ENCODE measurements around the gene HIVEP3. TPM values are rescaled to one million over a fixed set of nuclear protein-coding genes. Genes with fewer than 3 reads are reported as not detected.

The HIVEP3 gene
- total and polyA plus RNA-seq, 3 donors from 2014 or later, result 4.8 to 7.3 (median 7.2) TPM

DNA sequence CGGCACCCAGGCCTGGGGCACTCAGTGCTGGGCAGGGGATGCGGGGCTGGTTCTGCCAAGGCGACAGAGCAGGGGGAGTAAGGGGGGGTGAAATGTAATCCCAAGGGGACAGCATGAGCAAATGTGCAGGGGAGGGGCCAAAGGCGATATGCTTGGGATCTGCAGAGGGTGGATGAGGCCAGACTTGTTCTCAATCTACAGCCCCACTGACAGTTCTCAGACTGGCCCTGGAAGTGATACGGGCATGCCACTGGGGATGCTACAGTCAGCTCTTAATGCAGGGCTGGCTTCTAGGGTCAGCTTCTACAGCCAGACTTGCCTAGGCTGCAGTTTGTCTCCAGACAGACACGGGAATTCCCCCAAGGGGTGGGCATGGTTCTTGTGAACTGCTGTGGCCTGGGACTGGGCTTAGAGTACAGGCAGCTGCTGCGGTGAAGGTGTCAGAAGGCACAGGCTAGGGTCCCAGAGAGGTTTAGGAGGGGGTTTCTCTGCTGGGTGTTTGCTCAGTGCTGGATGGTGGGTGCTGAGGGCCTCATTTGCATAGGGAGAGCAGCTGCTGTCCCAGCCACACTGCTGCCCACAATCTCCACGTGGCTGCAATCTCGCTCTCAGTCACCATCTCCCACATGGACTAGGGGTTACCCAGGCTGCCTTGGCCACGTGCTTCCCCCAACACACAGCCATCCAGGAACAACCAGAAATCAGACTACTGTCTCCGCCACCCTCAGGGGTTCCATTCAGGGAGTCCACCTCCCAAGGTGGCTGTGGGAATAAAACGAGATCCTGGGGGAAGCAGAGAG lies 190.1 kb downstream of the HIVEP3 start:
- peak; percentile 26 for DNase-seq
- TF ChIP-seq, protein P1, sequence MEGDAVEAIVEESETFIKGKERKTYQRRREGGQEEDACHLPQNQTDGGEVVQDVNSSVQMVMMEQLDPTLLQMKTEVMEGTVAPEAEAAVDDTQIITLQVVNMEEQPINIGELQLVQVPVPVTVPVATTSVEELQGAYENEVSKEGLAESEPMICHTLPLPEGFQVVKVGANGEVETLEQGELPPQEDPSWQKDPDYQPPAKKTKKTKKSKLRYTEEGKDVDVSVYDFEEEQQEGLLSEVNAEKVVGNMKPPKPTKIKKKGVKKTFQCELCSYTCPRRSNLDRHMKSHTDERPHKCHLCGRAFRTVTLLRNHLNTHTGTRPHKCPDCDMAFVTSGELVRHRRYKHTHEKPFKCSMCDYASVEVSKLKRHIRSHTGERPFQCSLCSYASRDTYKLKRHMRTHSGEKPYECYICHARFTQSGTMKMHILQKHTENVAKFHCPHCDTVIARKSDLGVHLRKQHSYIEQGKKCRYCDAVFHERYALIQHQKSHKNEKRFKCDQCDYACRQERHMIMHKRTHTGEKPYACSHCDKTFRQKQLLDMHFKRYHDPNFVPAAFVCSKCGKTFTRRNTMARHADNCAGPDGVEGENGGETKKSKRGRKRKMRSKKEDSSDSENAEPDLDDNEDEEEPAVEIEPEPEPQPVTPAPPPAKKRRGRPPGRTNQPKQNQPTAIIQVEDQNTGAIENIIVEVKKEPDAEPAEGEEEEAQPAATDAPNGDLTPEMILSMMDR (IDR thresholded peaks at IDR 0.05), result no peak
- TF ChIP-seq POLR2A (IDR thresholded peaks at IDR 0.05), result no peak
- intact Hi-C loops (cut with DNase I; ENCODE audit: low total_unique reads), result no loop called here

DNA sequence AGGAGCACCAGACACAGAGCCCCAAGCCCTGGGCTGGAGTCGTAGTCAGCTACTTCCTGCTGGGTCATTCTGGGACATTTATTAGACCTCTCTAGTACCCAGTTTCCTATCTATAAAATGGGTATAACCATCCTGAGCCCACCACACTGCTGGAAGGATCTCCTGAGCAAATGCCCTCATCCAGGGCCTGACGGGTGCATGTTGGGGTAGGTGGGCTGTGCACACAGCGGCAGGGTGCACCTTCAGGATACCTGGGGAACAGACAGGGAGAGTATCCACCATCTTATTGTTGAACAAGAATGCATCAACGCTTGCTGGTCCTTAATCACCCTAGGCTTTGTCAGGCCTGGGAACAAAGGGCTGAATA lies 191.0 kb downstream of the HIVEP3 start:
- H3K4me3 ChIP-seq, result no peak overlapping the region
- H3K27ac ChIP-seq, result no peak overlapping the region
- no peaks in the 10 kb centered on the region for H3K27me3 ChIP-seq
- peaks cover 20% of the 10 kb centered on the region for H3K4me1 ChIP-seq
- 75 to 85% methylated on average over 4 of the region's 4 CpGs for WGBS, 2 donors
- intact Hi-C loops (cut with DNase I; ENCODE audit: low total_unique reads), result no loop called here
- H3K9me3 ChIP-seq, result no peaks in the 10 kb centered on the region
- H3K36me3 ChIP-seq (ENCODE audit: low read depth, missing control alignments), result no peaks in the 10 kb centered on the region
- no peak for DNase-seq
- TF ChIP-seq POLR2A (IDR thresholded peaks at IDR 0.05), result no peak
- TF ChIP-seq, protein P1 (IDR thresholded peaks at IDR 0.05), result no peak

More for the DNA sequence above, 190.1 kb downstream of the HIVEP3 start:
- H3K9me3 ChIP-seq, result no peaks in the 10 kb centered on the region
- H3K4me1 ChIP-seq, result peaks cover 20% of the 10 kb centered on the region
- no peak overlapping the region for H3K27ac ChIP-seq
- H3K36me3 ChIP-seq (ENCODE audit: low read depth, missing control alignments), result no peaks in the 10 kb centered on the region
- 55 to 65% methylated on average over 8 to 12 of the region's 12 CpGs for WGBS, 2 donors
- H3K27me3 ChIP-seq, result no peaks in the 10 kb centered on the region
- H3K4me3 ChIP-seq, result no peak overlapping the region

DNA sequence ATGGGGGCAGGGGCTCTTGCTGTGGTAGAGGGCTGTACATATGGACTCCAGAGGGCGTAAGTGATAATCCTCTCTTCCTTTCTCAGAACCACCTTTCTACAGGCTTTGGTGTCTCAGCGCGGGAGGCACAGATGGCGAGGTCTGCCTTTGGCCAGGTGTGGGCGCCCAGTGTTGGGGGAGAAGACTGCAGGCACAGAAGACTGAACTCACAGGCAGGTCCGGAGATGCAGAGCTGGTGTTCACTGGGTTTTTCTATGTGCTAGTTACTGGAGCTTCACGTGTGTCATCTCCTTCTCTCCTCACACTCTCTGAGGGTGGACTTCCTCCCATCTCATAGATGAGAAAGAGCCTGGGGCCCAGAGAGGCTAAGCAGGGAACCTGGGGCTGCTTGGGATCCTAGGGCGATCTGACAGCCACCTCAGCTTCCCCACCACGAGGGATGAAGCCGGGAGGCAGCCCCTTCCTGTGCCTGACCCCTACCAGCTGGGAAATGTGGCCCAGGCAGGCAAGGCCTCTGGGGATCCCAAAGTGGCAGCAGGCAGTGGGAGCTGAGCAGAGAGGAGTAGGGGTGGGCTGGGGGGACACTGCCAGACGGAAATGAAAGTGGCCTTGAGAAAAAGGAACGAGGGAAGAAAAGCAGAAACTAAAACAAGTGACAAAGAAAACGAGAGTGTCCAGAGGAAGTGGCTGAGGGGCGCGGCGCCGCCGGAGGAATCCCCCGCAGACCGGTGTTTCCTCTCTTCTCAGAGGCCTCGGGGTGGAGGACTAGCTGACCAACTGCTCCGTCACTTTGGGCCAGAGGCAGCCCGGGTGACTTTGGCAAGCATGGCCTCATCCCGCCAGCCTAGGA lies 191.6 kb downstream of the HIVEP3 start:
- peak; percentile 25 for DNase-seq
- 58 to 67% methylated on average over 19 to 24 of the region's 24 CpGs for WGBS, 2 donors

DNA sequence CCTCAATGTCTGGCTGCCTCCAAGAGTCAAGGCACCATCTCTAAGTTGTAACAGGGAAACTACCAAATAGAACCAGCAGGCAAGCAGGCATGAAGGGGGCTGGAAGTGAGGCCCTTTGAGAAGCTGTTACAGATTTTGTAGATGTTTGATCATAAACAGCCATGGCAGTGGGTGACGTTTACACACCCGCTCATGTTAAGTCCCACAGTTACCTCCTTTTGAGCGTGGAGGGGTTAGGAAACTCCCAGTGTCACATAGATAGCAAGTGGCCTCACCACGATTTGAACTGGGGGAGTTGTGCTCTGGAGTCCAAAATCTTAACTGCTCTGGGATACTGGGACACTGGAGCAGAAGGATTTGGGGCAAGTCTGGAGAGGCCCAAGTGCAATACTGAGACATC lies 192.4 kb downstream of the HIVEP3 start:
- TF ChIP-seq, protein P1 (IDR thresholded peaks at IDR 0.05), result no peak
- TF ChIP-seq POLR2A (IDR thresholded peaks at IDR 0.05), result no peak
- no peak overlapping the region for H3K27ac ChIP-seq
- H3K4me1 ChIP-seq, result peaks cover 20% of the 10 kb centered on the region
- no peak overlapping the region for H3K4me3 ChIP-seq
- no peaks in the 10 kb centered on the region for H3K36me3 ChIP-seq (ENCODE audit: low read depth, missing control alignments)
- intact Hi-C loops (cut with DNase I; ENCODE audit: low total_unique reads), result no loop called here
- no peaks in the 10 kb centered on the region for H3K9me3 ChIP-seq
- H3K27me3 ChIP-seq, result no peaks in the 10 kb centered on the region
- no peak for DNase-seq
- 64 to 74% methylated on average over 4 of the region's 4 CpGs for WGBS, 2 donors

More for the DNA sequence above, 191.6 kb downstream of the HIVEP3 start:
- intact Hi-C loops (cut with DNase I; ENCODE audit: low total_unique reads), result no loop called here
- H3K9me3 ChIP-seq, result no peaks in the 10 kb centered on the region
- H3K27me3 ChIP-seq, result no peaks in the 10 kb centered on the region
- no peak overlapping the region for H3K4me3 ChIP-seq
- peaks cover 20% of the 10 kb centered on the region for H3K4me1 ChIP-seq
- H3K36me3 ChIP-seq (ENCODE audit: low read depth, missing control alignments), result no peaks in the 10 kb centered on the region
- no peak for TF ChIP-seq POLR2A (IDR thresholded peaks at IDR 0.05)
- TF ChIP-seq, protein P1 (IDR thresholded peaks at IDR 0.05), result no peak
- H3K27ac ChIP-seq, result no peak overlapping the region
